NCI-H146 treated with DMSO at 0.1 percent for 48 hours (cell line): Measurements from ENCODE around the gene SZRD1.
"Not testable (repeated sequence)": the region's sequence is repeated elsewhere in the genome, so short reads cannot be mapped to it uniquely, and the experiment has no call there.

Experiments used
- DNase-seq: peaks from one replicate; lab custom pipeline; 2025; ENCODE audit not compliant: unreplicated experiment; lab: John Stamatoyannopoulos, UW

Gene SZRD1, protein sequence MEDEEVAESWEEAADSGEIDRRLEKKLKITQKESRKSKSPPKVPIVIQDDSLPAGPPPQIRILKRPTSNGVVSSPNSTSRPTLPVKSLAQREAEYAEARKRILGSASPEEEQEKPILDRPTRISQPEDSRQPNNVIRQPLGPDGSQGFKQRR

DNA sequence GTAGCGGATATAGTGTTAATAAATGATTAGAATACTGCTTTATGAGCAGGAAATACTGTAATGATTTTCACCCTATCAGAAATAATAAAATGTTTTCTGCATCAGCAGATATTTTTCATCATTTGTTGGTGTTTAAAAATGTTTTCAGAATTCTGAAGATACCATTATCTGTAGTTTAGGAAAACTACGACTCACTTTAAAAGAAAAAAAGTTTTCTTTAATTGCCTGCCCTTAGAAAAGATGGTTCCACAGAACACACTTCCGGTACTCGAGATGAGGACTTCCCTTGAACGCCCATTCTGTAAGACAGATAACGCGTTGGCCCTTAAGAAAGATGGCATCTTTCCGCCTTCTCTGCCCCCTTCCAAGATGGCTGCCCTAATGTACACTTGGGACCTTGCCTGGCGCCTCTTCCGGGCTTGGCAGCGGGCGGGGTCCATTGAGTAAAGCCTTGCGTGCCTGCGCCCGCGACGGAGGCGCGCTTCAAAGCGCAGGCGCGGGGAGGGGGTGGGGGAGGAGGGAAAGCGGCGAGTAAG is at the start of gene SZRD1:
TSS of gene SZRD1 (plus strand) at position 521 of the 536 bp plus-strand sequence. CDS start 16 bp downstream, outside the sequence.
- peak; percentile 92 for DNase-seq

DNA sequence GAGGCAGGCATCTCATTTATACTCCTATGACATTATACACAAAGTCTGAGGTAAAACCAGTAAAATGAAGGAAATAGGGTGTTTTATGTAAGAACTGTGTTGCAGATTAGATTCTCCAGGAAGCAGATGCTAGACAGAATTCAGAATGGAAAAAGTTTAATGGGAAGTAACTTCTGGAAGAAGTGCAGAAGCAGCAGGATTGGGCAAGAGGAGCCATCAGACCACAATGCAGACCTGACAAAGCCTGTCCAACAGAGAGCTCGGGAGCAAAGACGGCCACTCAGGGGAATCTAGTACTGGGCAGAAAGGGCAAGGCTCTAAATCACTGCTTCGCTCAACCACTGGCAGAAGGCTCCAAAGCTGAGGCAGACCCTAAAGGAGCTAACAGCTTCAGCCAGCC is 48.5 kb upstream of the SZRD1 start:
- no peak for DNase-seq

DNA sequence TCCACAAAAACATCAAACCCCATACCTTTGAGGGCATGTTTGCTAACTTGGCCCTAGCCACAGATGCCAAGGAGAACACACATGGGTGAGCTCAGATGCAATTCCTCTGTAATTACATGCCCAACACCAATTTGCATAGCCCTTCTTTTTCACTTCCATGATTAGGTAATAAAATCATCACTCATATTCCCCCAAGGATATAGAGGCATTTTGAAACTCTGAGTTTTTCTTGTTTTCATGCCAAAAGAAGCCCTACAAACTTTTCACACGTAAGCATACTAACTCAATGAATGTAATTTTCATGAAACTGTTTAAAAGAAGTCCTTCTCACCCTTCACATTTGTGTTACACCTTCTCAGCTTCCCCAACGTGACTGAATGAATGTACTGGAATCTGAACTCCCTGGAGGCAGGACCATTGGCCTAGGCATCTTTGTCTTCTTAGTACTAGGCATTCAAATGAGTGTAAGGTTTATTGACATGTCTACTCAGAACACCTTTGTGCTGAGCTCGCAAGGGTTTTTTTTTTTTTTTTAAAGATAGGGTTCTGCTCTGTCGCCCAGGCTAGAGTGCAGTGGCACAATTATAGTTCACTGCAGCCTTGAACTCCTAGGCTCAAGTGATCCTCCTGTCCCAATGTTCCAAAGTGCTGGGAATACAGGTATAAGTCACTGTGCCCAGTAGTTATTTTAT is 45.7 kb upstream of the SZRD1 start:
- DNase-seq, result no peak

DNA sequence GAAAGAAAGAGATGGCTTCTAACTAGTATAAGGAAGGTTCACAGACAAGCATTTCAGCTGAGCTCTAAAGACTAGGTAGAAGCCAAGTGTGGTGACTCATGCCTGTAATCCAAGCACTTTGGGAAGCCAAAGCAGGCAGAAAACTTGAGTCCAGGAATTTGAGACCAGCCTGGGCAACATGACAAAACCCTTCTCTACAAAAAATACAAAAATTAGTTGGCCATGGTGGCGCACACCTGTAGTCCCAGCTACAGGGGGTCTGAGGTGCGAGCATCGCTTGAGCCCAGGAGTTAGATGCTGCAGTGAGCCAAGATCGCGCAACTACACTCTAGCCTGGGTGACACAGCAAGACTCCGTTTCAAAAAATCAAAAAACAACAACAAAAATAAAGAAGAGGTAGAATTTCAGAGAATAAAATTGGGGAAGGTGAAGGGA is 42.6 kb upstream of the SZRD1 start:
- DNase-seq, result no peak

DNA sequence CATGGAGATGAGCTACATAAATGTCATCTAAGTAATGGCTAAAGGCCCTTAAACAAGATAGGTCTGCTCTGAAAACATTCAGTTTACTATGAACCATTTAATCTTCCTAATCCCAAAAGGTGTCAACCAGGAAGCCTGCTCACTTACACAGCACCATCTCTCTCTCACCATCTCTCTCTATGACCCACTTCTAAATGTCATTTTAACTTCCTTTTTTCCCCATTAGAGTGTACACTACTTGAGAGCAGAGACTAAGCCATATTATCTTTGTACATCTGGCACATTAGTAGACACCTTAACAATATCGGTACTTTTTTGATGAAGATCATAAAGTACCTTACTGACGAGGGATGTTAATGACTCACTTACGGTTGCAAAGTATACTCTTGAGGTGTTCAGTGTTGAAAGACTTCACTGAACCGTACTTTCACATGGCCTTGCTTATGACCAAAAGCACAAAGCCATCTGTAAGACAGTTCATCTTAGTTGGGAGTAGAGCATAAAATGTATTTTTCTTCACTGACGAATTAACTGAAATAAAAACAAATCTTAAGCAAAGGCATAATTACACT is 40.1 kb upstream of the SZRD1 start:
- DNase-seq, result no peak

DNA sequence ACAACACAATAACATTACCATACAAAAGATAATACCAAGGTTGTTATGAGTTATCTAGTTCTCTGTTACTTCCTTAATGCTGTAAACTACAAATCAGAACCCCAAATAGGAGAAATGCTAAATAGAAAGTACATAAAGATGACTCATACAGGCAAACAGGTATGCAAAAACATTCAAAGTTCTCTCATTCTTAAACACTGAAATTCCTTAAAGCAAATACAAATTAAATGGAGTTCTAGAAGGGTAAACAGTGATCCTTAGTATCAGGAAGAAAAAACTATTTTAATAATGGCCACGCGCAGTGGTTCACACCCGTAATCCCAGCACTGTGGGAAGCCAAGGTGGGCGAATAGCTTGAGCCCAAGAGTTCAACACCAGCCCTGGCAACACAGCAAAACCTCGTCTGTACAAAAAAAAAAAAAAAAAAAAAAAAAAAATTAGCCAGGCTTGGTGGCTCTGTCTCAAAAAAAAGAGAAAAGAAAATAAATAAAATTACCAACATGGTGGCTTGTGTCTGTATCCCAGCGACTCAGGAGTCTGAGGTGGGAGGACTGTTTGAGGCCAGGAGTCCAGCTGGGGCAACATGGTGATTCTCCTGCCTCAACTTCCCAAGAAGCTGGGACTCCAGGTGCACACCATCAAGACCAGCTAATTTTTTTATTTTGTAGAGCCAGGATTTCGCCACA is 32.2 kb upstream of the SZRD1 start:
- no peak for DNase-seq

DNA sequence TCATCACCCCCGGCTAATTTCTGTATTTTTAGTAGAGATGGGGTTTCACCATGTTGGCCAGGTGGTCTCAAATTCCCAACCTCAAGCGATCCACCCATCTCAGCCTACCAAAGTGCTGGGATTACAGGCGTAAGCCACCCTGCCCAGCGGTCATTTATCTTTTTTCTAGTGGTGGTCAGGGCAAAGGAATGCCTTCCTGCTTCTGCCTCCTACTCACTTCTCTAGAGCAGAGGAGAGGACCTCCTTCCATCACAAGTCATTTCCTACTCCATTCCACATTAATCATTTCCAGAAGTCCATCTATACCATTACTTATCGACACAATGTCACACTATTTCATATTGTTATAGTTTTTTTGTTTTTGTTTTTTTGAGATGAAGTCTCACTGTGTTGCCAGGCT is 28.1 kb upstream of the SZRD1 start:
- DNase-seq, result no peak

DNA sequence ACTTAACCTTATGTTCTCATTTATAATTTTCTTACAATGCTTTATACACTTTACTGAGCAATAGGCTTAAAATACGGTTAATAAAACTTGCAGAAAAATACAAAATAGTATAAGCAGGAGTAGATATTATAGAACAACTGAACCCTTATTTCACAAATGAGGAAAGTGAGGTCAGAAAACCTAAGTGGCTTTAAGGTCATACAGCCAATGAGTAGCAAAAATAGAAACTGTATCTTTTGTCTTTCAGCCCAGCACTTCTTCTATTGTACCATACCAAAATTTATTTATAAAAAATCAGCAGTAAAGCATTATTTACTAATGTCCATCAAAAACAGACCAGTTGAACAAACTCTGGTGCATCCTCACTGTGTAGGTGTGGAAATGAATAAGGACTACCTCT is 26.4 kb upstream of the SZRD1 start:
- DNase-seq, result no peak

DNA sequence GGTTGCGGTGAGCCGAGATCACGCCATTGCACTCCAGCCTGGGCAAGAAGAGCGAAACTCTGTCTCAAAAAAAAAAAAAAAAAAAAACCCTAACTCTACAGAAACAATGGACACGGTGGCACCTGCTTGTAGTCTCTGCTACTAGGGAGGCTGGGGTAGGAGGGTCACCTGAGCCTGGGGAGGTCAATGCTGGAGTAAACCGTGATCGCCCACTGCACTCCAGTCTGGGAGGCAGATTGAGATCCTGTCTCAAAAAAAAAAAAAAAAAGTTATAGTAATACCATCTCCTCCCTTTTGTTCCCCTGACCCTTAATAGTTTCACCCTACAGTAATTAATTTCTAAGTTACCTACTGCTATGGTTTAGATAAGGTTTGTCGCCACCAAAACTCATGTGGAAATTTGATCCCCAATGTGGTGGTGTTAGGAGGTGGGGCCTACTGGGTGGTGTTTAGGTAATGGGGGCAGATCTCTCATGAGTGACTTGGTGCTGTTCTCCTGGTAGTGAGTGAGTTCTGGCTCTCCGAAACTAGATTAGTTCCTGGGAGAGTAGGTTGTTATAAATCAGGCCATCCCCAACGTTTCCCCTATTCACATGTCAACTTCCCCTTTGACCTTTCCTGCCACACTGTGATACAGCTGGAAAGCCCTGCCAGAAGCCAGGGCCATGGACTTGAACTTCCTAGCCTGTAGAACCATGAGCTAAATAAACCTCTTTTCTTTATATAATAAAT is 24.5 kb upstream of the SZRD1 start:
- DNase-seq, result no peak

DNA sequence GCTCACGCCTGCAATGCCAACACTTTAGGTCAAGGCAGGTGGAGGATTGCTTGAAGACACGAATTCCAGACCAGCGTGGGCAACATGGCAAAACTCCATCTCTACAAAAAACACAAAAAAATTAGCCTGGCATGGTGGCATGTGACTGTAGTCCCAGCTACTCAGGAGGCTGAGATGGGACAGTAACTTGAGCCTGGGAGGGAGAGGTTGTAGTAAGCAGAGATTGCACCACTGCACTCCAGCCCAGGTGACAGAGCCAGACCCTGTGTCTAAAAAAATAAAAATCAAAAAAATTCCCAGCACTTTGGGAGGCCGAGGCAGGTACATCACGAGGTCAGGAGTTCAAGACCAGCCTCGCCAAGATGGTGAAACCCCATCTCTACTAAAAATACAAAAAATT is 23.8 kb upstream of the SZRD1 start:
- not testable (repeated sequence) for DNase-seq

DNA sequence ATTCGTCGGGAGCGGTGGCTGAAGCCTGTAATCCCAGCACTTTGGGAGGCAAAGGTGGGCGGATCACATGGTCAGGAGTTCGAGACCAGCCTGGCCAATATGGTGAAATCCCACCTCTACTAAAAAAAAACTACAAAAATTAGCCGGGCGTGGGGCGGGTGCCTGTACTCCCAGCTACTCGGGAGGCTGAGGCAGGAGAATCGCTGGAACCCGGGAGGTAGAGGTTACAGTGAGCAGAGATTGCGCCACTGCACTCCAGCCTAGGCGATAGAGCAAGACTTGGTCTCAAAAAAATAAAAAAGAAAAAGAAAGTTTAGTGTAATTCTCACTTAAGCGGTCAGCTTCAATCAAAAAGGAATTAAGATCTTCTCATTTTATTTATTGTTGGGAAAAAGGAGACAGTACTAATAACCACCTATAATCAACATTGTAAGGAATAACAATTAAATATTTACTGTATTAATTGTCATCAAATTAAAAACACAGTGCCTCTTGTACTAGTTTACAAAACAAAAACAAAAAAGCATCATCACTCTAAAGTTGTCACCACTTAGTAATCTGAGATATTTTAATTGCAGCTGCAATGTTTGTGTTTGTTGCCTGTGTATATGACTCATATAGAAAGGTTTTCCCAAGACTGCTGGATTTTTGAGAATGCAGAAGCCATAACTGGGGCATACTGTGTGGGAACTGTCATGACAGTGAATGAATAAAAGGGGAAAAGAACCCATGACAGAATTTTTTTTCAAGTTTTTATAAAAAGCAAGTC is 18.4 kb upstream of the SZRD1 start:
- no peak for DNase-seq

DNA sequence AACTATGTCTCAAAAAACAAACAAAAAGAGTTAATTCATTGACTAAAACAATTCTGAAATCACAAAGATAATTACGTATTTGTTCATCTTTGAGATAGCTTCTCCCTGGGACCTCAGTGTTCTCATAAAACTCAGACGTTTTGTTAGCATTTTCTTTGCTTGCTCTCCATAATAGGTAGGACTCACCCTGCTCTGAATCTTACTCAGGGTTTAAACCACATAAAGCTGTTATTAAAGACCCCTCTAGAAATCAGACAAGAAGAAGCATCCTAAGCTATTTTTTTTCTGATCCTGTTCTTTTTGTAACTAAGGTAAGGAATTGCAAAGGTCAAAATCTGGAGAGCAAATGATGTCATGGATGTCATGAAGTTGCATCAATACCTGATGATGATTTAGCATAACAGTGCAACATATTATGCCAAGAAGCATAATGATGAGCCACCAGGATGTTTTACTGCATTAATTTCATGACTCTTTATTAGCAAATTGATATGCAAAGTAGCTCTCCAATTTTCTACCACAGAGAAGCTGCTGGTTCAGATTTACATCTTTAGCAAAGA is 17.1 kb upstream of the SZRD1 start:
- DNase-seq, result no peak

DNA sequence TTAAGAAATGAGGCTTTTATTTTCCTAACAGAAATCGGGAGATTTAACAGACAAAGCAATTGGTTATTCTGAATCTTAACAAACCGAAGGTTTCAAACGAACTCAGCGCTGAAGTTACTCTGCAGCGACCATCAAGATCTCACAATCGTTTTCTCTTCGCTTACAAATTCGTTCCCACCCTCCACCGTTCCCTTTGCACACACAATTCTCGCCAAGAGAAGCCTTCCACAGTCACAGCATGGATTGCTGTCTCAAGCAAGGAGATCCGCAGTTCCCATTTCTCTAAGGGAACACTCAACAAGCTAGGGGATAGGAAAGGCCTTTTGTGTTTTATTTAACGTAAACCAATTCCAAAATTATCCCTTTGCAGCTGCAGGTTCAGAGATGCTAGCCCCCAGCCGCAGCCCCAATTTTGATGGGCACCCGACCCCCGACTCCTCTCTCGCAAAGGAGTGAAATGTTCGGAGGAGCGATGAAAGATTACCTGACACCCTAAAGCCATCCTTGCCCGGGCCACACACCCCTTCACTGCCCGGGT is 15.5 kb upstream of the SZRD1 start:
- no peak for DNase-seq

DNA sequence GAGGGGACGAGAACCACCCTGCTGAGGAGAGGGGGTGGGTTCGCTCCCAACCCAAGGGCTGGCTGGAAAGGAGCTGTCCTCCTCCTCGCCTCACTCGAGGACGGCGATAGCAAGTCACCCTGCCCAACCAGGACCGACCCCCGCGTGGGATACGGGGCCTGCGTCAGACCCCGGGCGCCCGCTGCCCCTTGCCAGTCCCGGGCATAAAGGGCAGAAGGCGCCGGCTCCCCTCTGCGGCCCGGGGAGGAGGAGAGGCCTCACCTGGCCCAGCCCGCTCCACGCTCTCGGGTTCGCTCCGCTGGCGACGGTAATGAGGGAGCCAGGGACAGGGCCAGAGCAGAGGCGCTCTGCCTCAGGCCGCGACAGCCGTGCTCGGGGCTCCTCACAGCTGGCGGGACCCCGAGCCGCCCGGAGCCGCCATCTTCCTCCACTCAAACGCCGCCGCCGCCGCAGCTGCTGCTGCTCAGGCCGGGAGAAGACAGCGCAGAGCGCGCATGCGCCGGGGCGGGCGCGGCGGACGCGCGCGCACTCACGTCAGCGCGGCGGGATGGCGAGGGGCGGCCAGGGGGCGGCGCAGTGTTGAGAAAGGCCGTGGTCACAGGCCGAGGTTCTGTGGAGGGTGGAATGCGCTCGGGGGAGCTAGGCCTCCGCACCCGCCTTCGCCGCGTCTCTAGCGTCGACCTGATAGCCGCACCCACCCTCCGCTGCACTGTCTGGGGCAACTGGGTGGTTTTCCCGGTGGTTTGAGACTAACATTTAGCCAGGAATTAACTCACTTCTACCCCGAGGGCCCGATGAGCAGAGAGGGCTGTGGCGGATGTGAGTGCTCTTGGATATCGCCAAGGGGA is 14.8 kb upstream of the SZRD1 start, which contains the start of gene FBXO42:
TSS of gene FBXO42 (minus strand) at position 487 of the 848 bp plus-strand sequence. CDS start 37,062 bp downstream, outside the sequence.
- DNase-seq, result peak; percentile 64

DNA sequence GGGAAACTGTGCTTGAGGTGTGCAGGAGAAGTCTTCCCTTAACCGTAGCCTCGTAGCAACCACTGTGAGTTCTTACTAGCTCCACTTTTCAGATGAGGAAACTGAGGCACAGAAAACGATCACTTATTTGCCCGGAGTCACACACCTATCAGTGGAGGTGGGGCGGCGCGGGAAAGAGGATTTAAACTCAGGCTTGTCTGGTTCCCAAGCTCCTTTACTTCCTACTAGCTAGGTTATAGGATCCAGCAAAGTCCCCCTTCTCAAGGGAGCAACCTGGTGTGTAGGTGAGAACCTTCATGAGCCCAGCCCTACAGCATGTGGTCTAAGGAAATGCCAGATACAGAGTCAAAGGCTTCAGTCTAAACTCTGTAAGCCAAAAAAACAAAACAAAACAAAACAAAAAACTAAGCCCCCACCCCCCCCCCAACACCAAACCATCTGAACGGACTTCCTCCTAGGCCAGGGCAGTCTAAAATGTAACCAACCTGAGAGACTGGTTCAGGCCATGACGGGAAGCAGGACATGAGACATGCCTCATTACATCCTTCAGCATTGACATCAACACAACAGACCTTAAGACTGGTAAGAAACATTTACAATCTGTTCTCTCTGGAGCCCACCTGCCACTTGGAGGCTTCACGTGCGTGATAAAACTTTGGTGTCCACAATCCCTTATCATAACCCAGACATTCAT is 14.1 kb upstream of the SZRD1 start:
- no peak for DNase-seq

DNA sequence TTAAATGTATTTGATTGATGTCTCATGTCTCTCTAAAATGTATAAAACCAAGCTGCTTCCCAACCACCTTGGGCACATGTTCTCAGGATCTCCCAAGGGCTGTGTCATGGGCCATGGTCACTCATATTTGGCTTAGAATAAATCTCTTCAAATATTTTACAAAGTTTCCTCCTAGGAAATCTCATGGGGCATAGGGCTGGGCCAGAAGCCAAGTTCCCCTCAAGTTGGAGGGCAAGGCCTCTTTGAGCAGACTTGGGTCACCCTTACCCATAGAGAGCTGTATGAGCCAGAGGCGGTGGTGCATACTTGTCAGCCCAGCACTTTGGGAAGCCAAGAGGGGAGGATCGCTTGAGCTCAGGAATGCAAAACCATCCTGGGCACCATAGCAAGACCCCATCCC is 12.4 kb upstream of the SZRD1 start:
- DNase-seq, result no peak

DNA sequence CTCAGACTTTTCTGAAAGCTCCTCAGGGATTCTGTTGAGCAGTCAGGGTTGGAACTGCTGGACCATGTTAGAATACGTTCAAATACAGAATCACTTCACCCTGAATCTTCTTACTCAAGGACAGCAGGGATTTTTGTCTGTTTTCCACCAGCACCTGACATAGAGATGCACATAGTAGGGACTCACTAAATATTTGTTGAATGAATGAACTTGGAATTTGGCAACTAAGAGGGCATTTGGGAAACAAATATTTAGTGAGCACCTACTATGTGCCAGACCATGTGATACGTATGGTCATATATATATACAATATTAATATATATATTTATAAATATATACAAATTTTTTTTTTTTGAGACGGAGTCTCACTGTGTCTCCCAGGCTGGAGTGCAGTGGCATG is 10.2 kb upstream of the SZRD1 start:
- no peak for DNase-seq

DNA sequence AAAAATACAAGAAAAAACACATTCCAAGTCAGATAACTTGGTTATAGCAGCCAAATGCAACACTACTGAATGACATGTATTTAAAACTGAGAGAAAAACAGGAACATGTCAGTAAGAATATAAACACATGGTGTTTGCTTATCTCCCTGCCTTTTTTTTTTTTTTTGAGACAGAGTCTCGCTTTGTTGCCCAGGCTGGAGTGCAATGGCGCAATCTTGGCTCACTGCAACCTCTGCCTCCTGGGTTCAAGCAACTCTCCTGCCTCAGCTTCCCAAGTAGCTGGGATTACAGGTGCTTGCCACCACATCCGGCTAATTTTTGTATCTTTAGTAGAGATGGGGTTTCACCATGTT is 1.9 kb upstream of the SZRD1 start:
- not testable (repeated sequence) for DNase-seq
